Measurements from ENCODE around the gene TUBGCP6.

TUBGCP6 gene

DNA sequence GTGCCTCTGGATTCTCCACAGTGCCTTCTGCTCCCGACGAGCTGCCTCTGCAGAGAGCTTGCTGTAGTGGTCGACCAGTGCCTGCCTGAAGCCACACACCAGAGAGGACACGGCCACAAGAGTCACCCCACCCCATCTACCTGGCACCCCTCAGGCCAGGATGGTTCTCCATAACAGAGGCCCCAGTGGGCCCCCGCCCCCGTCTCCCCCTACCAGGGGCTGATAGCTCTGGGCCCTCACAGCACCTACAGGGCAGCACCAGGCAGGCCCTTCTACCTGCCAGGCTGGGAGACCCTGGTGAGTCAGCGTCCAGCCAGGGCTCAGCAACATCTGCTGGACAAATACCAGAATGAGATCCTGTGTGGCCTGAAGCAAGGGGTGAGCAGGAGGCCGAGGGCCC is 22.3 kb downstream of the TUBGCP6 start:
- no peak overlapping the region for H3K4me3 ChIP-seq (ENCODE audit: low read depth, low read length)
- POLR2A ChIA-PET, result no interaction called here
- CTCF ChIA-PET, result interaction anchor here (1.8 to 2.5 kb wide), 2 partner anchors 8 to 14 kb away, joined by 5 to 14 read pairs; no protein-coding TSS in a partner anchor
- no peak for DNase-seq (ENCODE audit: low read depth, low spot score)
- TF ChIP-seq, protein P1, sequence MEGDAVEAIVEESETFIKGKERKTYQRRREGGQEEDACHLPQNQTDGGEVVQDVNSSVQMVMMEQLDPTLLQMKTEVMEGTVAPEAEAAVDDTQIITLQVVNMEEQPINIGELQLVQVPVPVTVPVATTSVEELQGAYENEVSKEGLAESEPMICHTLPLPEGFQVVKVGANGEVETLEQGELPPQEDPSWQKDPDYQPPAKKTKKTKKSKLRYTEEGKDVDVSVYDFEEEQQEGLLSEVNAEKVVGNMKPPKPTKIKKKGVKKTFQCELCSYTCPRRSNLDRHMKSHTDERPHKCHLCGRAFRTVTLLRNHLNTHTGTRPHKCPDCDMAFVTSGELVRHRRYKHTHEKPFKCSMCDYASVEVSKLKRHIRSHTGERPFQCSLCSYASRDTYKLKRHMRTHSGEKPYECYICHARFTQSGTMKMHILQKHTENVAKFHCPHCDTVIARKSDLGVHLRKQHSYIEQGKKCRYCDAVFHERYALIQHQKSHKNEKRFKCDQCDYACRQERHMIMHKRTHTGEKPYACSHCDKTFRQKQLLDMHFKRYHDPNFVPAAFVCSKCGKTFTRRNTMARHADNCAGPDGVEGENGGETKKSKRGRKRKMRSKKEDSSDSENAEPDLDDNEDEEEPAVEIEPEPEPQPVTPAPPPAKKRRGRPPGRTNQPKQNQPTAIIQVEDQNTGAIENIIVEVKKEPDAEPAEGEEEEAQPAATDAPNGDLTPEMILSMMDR (IDR thresholded peaks at IDR 0.05; ENCODE audit: insufficient read depth, low read length, missing control alignments), result no peak

DNA sequence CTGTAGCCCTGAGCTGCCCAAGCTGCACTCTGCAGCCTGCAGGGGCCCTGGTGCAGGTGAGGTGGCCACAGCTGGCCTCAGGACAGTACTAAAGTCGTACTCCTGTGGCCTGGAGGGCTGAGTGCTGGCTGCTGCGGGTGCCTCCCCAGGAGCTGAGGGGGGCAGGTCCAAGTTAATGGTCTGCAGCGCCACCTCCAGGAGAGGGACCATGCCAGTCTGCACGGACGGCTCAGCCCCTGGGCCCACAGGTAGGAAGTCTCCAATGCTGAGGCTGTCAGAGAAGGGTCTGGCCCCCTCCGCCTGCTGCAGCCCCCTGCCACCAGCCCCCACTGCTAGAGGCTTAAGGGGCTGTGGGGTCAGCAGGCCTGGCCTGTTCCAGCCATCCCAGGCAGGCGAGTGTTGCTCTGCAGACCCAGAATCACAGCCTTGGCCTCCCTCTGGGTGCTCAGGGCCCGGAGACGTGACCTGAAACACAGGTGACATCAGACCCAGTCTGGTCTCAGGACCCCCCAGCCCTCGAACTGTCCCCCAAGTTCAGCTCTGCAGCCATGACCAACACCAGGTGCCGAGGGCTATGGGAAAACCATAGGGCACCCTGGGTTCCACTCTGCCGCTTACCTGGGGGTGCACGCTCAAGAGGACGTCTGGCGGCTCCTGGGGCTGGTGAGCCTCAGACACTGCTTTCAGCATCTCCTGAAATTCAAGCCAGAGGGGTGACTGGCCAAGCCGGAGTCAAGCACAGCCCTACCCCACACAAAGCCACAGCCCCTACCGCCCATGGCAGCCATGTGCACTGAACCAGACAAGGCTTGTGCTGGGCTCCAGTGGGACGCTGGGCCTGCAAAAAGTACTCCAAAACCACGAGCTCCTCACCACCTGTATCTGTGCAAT is 23.2 kb downstream of the TUBGCP6 start:
- POLR2A ChIA-PET, result no interaction called here
- H3K4me3 ChIP-seq (ENCODE audit: low read depth, low read length), result no peak overlapping the region
- DNase-seq (ENCODE audit: low read depth, low spot score), result no peak
- CTCF ChIA-PET, result interaction anchor here (1.0 to 2.5 kb wide), 6 partner anchors 9 to 19 kb away, joined by 3 to 14 read pairs (median 4); no protein-coding TSS in a partner anchor
- TF ChIP-seq, protein P1 (IDR thresholded peaks at IDR 0.05; ENCODE audit: insufficient read depth, low read length, missing control alignments), result no peak

DNA sequence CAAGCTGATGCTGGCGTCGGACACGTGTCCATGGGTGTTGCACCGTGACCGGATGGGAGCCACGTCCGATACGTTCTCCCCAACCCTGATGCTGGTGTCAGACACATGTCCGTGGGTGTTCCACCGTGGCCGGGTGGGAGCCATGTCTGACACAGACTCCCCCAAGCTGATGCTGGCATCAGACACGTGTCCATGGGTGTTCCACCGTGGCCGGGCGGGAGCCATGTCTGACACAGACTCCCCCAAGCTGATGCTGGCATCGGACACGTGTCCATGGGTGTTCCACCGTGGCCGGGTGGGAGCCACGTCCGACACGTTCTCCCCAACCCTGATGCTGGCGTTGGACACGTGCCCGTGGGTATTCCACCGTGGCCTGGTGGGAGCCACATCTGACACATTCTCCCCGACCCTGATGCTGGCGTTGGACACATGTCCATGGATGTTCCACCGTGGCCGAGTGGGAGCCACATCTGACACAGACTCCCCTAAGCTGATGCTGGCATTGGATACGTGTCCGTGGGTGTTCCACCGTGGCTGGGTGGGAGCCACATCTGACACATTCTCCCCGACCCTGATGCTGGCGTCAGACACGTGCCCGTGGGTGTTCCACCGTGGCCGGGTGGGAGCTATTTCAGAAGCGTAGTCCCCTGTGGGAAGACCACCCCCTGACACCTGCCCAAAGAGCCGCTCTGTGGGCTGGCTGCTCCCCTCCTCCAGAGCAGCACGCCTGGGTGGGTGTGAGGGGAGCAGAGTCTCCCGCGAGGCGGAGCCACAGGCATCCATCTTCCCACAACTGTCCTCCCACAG is 24.0 kb downstream of the TUBGCP6 start:
- TF ChIP-seq, protein P1 (IDR thresholded peaks at IDR 0.05; ENCODE audit: insufficient read depth, low read length, missing control alignments), result no peak
- CTCF ChIA-PET, result interaction anchor here (1.0 to 1.4 kb wide), 4 partner anchors 9 to 20 kb away, joined by 3 to 4 read pairs (median 4); no protein-coding TSS in a partner anchor
- POLR2A ChIA-PET, result no interaction called here
- H3K4me3 ChIP-seq (ENCODE audit: low read depth, low read length), result no peak overlapping the region
- no peak for DNase-seq (ENCODE audit: low read depth, low spot score)

DNA sequence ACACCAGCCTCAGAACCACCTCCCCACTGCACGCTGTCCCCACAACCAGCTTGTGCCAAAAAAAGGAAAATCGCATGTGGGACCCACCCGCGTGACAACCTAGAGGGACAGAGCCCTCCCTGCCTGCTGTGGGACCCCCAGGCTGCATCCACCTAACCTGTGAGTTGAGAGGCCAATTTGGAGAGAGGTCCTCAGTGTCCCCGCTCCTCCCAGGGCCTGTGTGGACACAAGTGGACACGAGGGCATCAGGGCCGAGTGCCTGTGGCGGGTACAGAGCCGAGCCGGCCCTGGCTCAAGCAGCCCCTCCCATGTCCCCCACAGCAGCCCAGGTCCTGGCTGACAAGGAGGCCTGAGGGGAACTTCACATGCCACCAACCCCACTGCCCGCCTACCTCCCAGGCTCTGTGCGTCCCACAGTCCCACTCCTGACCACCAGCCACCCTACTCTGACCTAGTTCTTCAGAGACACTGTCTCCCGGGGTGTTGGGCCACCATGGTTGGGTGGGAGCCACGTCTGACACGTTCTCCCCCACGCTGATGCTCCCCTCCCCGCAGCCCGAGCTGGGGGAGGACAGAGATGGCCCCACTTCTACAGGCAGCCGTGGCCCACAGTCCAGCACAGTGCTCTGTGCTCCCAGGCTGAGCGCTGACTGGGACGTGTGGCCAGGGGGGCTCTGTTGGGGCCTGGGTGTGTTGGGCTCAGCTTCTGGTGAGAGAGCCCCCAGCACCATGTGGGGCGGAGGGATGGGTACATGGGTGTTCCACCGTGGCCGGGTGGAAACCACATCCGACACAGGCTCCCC is 24.8 kb downstream of the TUBGCP6 start:
- TF ChIP-seq, protein P1 (IDR thresholded peaks at IDR 0.05; ENCODE audit: insufficient read depth, low read length, missing control alignments), result no peak
- CTCF ChIA-PET, result interaction anchor here (1.1 to 1.4 kb wide), 4 partner anchors 14 to 22 kb away, joined by 3 to 4 read pairs (median 3); no protein-coding TSS in a partner anchor
- no peak for DNase-seq (ENCODE audit: low read depth, low spot score)
- no peak overlapping the region for H3K4me3 ChIP-seq (ENCODE audit: low read depth, low read length)
- POLR2A ChIA-PET, result interaction anchor here (0.5 kb wide), 1 partner anchor 24 kb away, joined by 4 read pairs; no protein-coding TSS in a partner anchor

- ChIA-PET CTCF (interaction anchor here (1.1 kb wide), 1 partner anchor 22 kb away, joined by 3 read pairs; no protein-coding TSS in a partner anchor), POLR2A (no interaction called here)
- no peak for DNase-seq (ENCODE audit: low read depth, low spot score)
- TF ChIP-seq, protein P1 (IDR thresholded peaks at IDR 0.05; ENCODE audit: insufficient read depth, low read length, missing control alignments), result no peak
- no peak overlapping the region for H3K4me3 ChIP-seq (ENCODE audit: low read depth, low read length)
Measured at GRCh38 chr22:50218996-50219727, 25.7 kb downstream of the TUBGCP6 start.
